B cell (primary cell): ENCODE measurements around the gene XPNPEP3. TPM values are rescaled to one million over a fixed set of nuclear protein-coding genes. Genes with fewer than 3 reads are reported as not detected.
A peak's percentile ranks its signal among the peaks of the same experiment; 100 is the strongest.

ENCODE experiments used
- ATAC-seq: fragments of 200-7000 bp; cut with Tn5 transposase; one replicate; pipeline ENCODE4 v1.10.0; 2021; ENCODE audit warnings: low read depth, mild to moderate bottlenecking, moderate number of reproducible peaks, moderate library complexity
- CTCF ChIA-PET: fragments of 350-600 bp; sonication (Branson Sonifier 250); formaldehyde crosslinking; loops from one replicate; lab custom pipeline; 2021; ENCODE audit warnings: antibody characterized with exemption, inconsistent platforms; lab: Charles Lee
- POLR2A ChIA-PET: fragments of 350-600 bp; sonication (Branson Sonifier 250); formaldehyde crosslinking; loops from one replicate; lab custom pipeline; 2021; ENCODE audit warnings: antibody characterized with exemption; lab: Charles Lee
- DNase-seq: peaks from one replicate; pipeline ENCODE4 v3.0.0; 2013
- H2AFZ ChIP-seq: 2 replicates; pipeline ENCODE4 v1.6.1; 2012; ENCODE audit warnings: mild to moderate bottlenecking, low read depth, low read length; ENCODE audit not compliant: insufficient read depth, poor library complexity, severe bottlenecking
- H3K27ac ChIP-seq, 2 donors: 1 replicate in 1 of 2; 2 replicates in 1 of 2; pipeline ENCODE4 v1.5.1; 2012 to 2013; ENCODE audit warnings: low read length in 2 of 2, mild to moderate bottlenecking in 2 of 2, moderate library complexity in 1 of 2
- H3K27me3 ChIP-seq, 4 experiments: fragments of 200-600 bp in 1 of 4; sonication (generic) in 1 of 4; replicated peaks in 1 of 4; 1 replicate in 2 of 4; 2 replicates in 2 of 4; pipeline versions ENCODE4 v1.6.1 to v1.7.0; 2013 to 2016; ENCODE audit warnings: low read length in 3 of 4, mild to moderate bottlenecking in 2 of 4, mixed read lengths in 1 of 4, moderate library complexity in 1 of 4; ENCODE audit not compliant: insufficient read depth in 4 of 4, control insufficient read depth in 3 of 4; ENCODE audit errors: control extremely low read depth in 1 of 4
- H3K36me3 ChIP-seq, 2 experiments: replicated peaks in 1 of 2; 1 replicate in 1 of 2; 2 replicates in 1 of 2; pipeline versions ENCODE4 v1.6.1 to v1.7.1; 2013; ENCODE audit warnings: low read length in 1 of 2; ENCODE audit not compliant: insufficient read depth in 2 of 2, control insufficient read depth in 1 of 2; ENCODE audit errors: control extremely low read depth in 1 of 2, extremely low read depth in 1 of 2
- H3K4me1 ChIP-seq, 2 donors: fragments of 200-600 bp in 1 of 2; sonication (generic) in 1 of 2; 1 replicate in 1 of 2; 2 replicates in 1 of 2; pipeline versions ENCODE4 v1.5.1 to v1.6.1; 2013 to 2017; ENCODE audit warnings: low read length in 2 of 2; ENCODE audit not compliant: control insufficient read depth in 2 of 2, insufficient read depth in 2 of 2
- H3K4me2 ChIP-seq: replicated peaks from 2 replicates; pipeline ENCODE3; 2012; ENCODE audit warnings: mild to moderate bottlenecking, low read depth, low read length; ENCODE audit not compliant: poor library complexity, severe bottlenecking
- H3K4me3 ChIP-seq, 5 experiments: fragments of 200-600 bp in 1 of 5; sonication (generic) in 1 of 5; 1 replicate in 3 of 5; 2 replicates in 2 of 5; pipeline versions ENCODE4 v1.5.1 to v1.7.0; 2011 to 2016; ENCODE audit warnings: low read length in 4 of 5, mild to moderate bottlenecking in 4 of 5, low read depth in 2 of 5, control low read depth in 1 of 5, moderate library complexity in 1 of 5; ENCODE audit not compliant: insufficient read depth in 1 of 5; ENCODE audit errors: control extremely low read depth in 1 of 5, extremely low read depth in 1 of 5
- H3K79me2 ChIP-seq: fragments of 200-600 bp; sonication (generic); one replicate; pipeline ENCODE4 v1.6.0; 2016; ENCODE audit warnings: low read length; ENCODE audit not compliant: control insufficient read depth, insufficient read depth
- H3K9ac ChIP-seq: fragments of 200-600 bp; sonication (generic); 2 replicates; pipeline ENCODE4 v1.6.1; 2017; ENCODE audit warnings: mild to moderate bottlenecking, low read length, moderate library complexity
- H3K9me3 ChIP-seq, 3 donors: one replicate each; pipeline versions ENCODE4 v1.6.1 to v1.7.1; 2013; ENCODE audit warnings: low read length in 2 of 3; ENCODE audit not compliant: control insufficient read depth in 2 of 3, insufficient read depth in 1 of 3; ENCODE audit errors: control extremely low read depth in 1 of 3
- H4K20me1 ChIP-seq: 2 replicates; pipeline ENCODE4 v1.6.0; 2012; ENCODE audit warnings: mild to moderate bottlenecking, low read length; ENCODE audit not compliant: insufficient read depth, control insufficient read depth, poor library complexity, severe bottlenecking
- H3K27ac Mint-ChIP-seq: one replicate; pipeline ENCODE4 v1.8.0; 2021; ENCODE audit warnings: mixed read lengths
- H3K27me3 Mint-ChIP-seq: one replicate; pipeline ENCODE4 v1.8.0; 2021; ENCODE audit warnings: mixed read lengths
- H3K4me1 Mint-ChIP-seq: one replicate; pipeline ENCODE4 v1.8.0; 2021; ENCODE audit warnings: mixed read lengths
- H3K4me3 Mint-ChIP-seq: one replicate; pipeline ENCODE4 v1.8.0; 2021; ENCODE audit warnings: mixed read lengths
- H3K9me3 Mint-ChIP-seq: one replicate; pipeline ENCODE4 v1.8.0; 2022; ENCODE audit warnings: mixed read lengths; ENCODE audit not compliant: insufficient read depth
- CTCF ChIP-seq: fragments of 200-600 bp; IDR thresholded peaks from one replicate; pipeline ENCODE4 v1.8.0; 2022; ENCODE audit warnings: antibody characterized with exemption, mild to moderate bottlenecking
- EZH2 ChIP-seq: IDR thresholded peaks from 2 replicates; pipeline ENCODE4 v1.6.1; 2012; ENCODE audit warnings: borderline replicate concordance, low read depth, mild to moderate bottlenecking, moderate library complexity, low read length; ENCODE audit not compliant: insufficient read depth, poor library complexity, severe bottlenecking
- WGBS: methylation state at CpG from one replicate; pipeline ENCODE4 v1.1.5; 2013; ENCODE audit warnings: missing lambda C conversion rate; ENCODE audit not compliant: insufficient coverage; 5-methylcytosine and 5-hydroxymethylcytosine counted together
- intact Hi-C: fragments of 100-400 bp; cut with micrococcal nuclease; formaldehyde crosslinking; loops from one replicate; pipeline ENCODE4 v1.10.0; 2022
- polyA plus RNA-seq: library from polyadenylated mRNA; depleted of rRNA; stranded (reverse); fragments of >200 nt; gene quantifications from 2 replicates; pipeline ENCODE4 v1.2.3, GENCODE V29; 2012
- total RNA-seq, 2 donors: library from RNA; stranded (reverse); fragments of 120-200 nt in 1 of 2; gene quantifications; 1 replicate in 1 of 2; 2 replicates in 1 of 2; pipeline versions ENCODE4 v1.2.3 to v1.2.4, GENCODE V29; 2013 to 2022

XPNPEP3 gene
- total and polyA plus RNA-seq, 2 donors (not counting 1 experiment from before 2014, with no cell fraction given) = 7.9 to 18.9 TPM

GRCh38 chr22:40898850-40899357, 42.0 kb downstream of the XPNPEP3 start:
- Mint-ChIP-seq H3K27me3 (no peaks in the 10 kb centered on the region), H3K4me3 (no peak overlapping the region), H3K4me1 (peaks cover 5% of the 10 kb centered on the region), H3K9me3 (no peaks in the 10 kb centered on the region), H3K27ac (no peak overlapping the region)
- Histone ChIP-seq H2AFZ (no peak overlapping the region), H4K20me1 (no peaks in the 10 kb centered on the region), H3K4me2 (no peak overlapping the region), H3K79me2 (no peaks in the 10 kb centered on the region), H3K36me3 (peaks cover 2% of the 10 kb centered on the region in 2 experiments), H3K9ac (no peak overlapping the region), H3K4me3 (no peak overlapping the region), H3K9me3 (no peaks in the 10 kb centered on the region), H3K4me1 (no peaks in the 10 kb centered on the region), H3K27ac (no peak overlapping the region), H3K27me3 (no peaks in the 10 kb centered on the region)
- no peak for TF ChIP-seq EZH2
- peak; percentile 63 for TF ChIP-seq CTCF
- no CpG with 5 or more reads among the region's 3 CpGs for WGBS
- peak; percentile 57 for ATAC-seq
- ChIA-PET CTCF (interaction anchor here (0.7 to 3.6 kb wide), 28 partner anchors 8 to 1372 kb away, joined by 3 to 44 read pairs (median 5); partner anchors contain the start of genes ST13 and XPNPEP3), POLR2A (interaction anchor here (0.6 kb wide), 2 partner anchors 194 to 230 kb away, joined by 3 read pairs; partner anchors contain the start of gene EP300)
- peak; percentile 65 for DNase-seq
- intact Hi-C loops = loop anchor here (2.0 to 10.0 kb wide), 2 partner anchors 374 to 462 kb away; no protein-coding TSS in a partner anchor

- intact Hi-C loops = no loop called here
- WGBS = 100% methylated on average over 1 of the region's 1 CpG
- Histone ChIP-seq H3K4me1 (no peaks in the 10 kb centered on the region), H3K9me3 (no peaks in the 10 kb centered on the region), H3K9ac (no peak overlapping the region), H3K27ac (no peak overlapping the region), H3K27me3 (no peaks in the 10 kb centered on the region), H4K20me1 (no peaks in the 10 kb centered on the region), H3K79me2 (no peaks in the 10 kb centered on the region), H3K36me3 (peaks cover 3 to 5% of the 10 kb centered on the region in 2 experiments), H2AFZ (no peak overlapping the region), H3K4me2 (no peak overlapping the region), H3K4me3 (no peak overlapping the region)
- H3K27me3 Mint-ChIP-seq = no peaks in the 10 kb centered on the region
- no peaks in the 10 kb centered on the region for H3K9me3 Mint-ChIP-seq
- no peak overlapping the region for H3K27ac Mint-ChIP-seq
- H3K4me3 Mint-ChIP-seq = no peak overlapping the region
- ATAC-seq (no peak), DNase-seq (no peak)
- CTCF ChIA-PET = interaction anchor here (1.3 kb wide), 1 partner anchor 18 kb away, joined by 5 read pairs; no protein-coding TSS in a partner anchor
- POLR2A ChIA-PET = no interaction called here
- peaks cover 2% of the 10 kb centered on the region for H3K4me1 Mint-ChIP-seq
- TF ChIP-seq CTCF (no peak), EZH2 (no peak)
Measured at GRCh38 chr22:40904101-40904500, 47.2 kb downstream of the XPNPEP3 start.
